GM21737 (cell line): Measurements from ENCODE around the gene HORMAD2.

ENCODE experiments used
- ATAC-seq: cut with Tn5 transposase; IDR thresholded peaks from one replicate; pipeline ENCODE4 v1.9.1; 2021; ENCODE audit warnings: mild to moderate bottlenecking, moderate library complexity; ENCODE audit not compliant: unreplicated experiment

The HORMAD2 gene, protein sequence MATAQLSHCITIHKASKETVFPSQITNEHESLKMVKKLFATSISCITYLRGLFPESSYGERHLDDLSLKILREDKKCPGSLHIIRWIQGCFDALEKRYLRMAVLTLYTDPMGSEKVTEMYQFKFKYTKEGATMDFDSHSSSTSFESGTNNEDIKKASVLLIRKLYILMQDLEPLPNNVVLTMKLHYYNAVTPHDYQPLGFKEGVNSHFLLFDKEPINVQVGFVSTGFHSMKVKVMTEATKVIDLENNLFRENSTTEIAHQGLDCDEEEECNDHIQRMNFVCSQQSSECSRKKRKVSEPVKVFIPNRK

GRCh38 chr22:30079952-30080533 lies at the start of gene HORMAD2:
Gene HORMAD2 (plus strand): TSS chr22:30080464. CDS start chr22:30093953, 13,489 bp downstream.
- ATAC-seq: no peak

- ATAC-seq: no peak
Observed at GRCh38 chr22:30031328-30031727, 48.9 kb upstream of the HORMAD2 start.

GRCh38 chr22:30031764-30032455 lies 48.4 kb upstream of the HORMAD2 start:
- ATAC-seq: no peak

DNA sequence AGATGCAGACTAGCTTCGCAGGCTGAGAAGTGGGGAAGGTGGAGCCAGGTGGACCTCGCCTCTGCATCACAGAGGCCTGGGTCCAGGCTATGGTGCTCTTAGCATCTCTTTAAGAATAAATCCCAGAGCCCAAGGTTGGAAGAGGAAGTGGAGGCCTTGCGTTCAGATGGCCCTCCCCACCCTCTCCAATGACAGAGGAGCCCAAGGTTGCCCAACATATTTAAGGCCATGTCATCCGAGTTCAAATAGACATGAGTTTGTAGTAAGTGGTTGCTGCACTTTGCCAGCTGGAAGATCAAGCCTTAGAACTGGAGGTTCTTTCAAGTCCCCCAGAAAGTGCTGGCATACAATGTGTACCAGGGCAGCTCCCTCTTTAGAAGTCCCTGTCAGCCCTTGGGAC lies 47.1 kb upstream of the HORMAD2 start:
- ATAC-seq: no peak

- no peak for ATAC-seq
Observed at GRCh38 chr22:30033901-30034300, 46.4 kb upstream of the HORMAD2 start.

DNA sequence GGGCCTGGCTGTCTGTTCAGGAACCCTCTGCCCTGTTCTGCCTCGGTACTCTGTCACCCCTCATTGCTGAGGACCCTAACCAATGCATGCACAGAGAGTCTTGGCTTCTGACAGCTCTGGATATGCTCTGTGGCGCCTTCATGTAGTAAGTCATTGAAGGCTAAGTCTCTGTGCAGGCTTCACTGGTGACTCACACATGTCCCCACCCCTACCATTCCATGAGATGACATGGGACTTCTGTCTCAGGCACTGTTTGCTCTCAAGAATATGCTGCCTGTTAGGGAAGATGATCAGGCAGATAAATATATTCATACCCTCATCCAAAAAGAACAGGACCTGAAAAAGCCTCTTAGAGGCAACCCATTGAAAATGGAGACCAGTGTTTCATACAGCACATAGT lies 43.6 kb upstream of the HORMAD2 start:
- no peak for ATAC-seq

- ATAC-seq: no peak
Observed at GRCh38 chr22:30038219-30038618, 42.0 kb upstream of the HORMAD2 start.

GRCh38 chr22:30040499-30041260 lies 39.6 kb upstream of the HORMAD2 start:
- ATAC-seq: no peak

GRCh38 chr22:30041475-30041874 lies 38.8 kb upstream of the HORMAD2 start:
- no peak for ATAC-seq

- no peak for ATAC-seq
Observed at GRCh38 chr22:30041881-30042280, 38.4 kb upstream of the HORMAD2 start.

GRCh38 chr22:30043161-30043560 lies 37.1 kb upstream of the HORMAD2 start:
- no peak for ATAC-seq

DNA sequence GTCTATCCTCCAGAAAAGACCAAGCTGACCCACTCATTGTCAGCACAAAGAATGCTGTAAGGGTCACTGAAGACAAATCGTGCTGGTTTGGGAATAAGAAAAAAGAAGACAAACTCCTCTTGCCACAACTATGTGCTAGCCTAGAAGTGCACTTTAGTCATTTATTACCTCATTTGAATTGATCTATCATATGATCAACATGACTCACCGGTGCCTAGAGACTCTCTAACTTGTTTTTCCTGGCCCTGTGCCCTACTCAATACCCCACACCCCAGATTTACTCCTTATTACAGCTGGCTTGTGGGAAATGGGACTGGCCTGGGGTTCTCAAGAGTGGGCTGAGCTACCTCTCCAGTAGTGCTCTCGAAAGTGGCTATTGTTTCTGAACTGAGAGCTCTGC lies 35.9 kb upstream of the HORMAD2 start:
- no peak for ATAC-seq

DNA sequence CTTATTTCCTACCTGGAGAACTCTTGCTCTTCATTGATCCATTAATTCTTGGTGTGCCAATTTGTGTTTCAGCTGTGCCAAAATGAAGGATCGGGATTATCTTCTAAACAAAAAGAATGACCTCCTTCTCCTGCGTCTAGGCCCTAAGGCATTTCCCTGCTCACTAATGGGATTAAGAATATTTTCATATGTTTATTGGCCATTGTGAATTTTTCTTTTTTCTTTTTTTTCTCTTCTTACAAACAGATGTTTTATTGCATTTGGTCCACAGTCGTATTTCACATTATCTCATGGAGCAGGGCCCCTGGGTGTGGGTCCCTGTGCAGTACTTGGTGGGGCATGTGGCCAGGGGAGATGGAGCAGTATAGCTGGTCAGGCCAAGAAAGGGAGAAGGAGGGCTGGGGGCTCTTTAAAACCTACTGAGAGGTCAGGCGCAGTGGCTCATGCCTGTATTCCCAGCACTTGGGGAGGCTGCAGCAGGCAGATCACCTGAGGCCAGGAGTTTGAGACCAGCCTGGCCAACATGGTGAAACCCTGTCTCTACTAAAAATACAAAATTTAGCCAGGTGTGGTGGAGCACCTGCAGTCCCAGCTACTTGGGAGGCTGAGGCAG lies 35.3 kb upstream of the HORMAD2 start:
- no peak for ATAC-seq

DNA sequence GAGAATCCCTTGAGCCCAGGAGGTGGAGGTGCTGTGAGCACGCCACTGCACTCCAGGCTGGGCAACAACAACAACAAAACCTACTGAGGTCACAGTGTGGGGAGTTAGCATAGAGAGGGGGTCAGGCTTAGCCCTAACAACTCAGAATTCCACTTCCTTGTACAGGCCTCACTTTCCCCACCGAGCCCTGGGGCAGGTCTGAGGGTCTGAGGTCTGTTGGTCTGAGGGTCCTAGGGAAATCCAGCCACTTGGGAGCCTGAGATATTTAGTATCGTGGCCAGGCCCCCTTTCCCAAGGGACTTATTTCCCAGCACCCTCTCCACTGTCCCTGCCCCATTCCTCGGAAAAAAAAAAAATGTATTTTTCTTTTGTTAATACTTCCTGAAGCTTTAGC lies 34.8 kb upstream of the HORMAD2 start:
- no peak for ATAC-seq

GRCh38 chr22:30045901-30046715 lies 34.2 kb upstream of the HORMAD2 start:
- ATAC-seq: no peak

- no peak for ATAC-seq
Observed at GRCh38 chr22:30046716-30047363, 33.4 kb upstream of the HORMAD2 start.

GRCh38 chr22:30047364-30047738 lies 32.9 kb upstream of the HORMAD2 start:
- no peak for ATAC-seq

GRCh38 chr22:30048681-30049080 lies 31.6 kb upstream of the HORMAD2 start:
- ATAC-seq: no peak

GRCh38 chr22:30054067-30054763 lies 26.0 kb upstream of the HORMAD2 start:
- no peak for ATAC-seq
